Cardiac fibroblast (primary cell): ENCODE data around the gene RNF187.

Experiments used
- DNase-seq, 2 donors: peaks; one replicate each; pipeline versions ENCODE4 v3.0.0 to v3.0.0-alpha.2; 2010; ENCODE audit warnings: low read depth in 2 of 2
- H3K4me3 ChIP-seq, 2 donors: replicated peaks in 1 of 2; 1 replicate in 1 of 2; 2 replicates in 1 of 2; pipeline ENCODE4 v1.5.1; 2011; ENCODE audit warnings: low read depth in 2 of 2, low read length in 2 of 2, mild to moderate bottlenecking in 2 of 2, moderate library complexity in 1 of 2
- TF ChIP-seq, protein P1 (sequence below): IDR thresholded peaks from one replicate; pipeline ENCODE4 v1.5.1; 2011; ENCODE audit warnings: low read depth, mild to moderate bottlenecking, low read length, inconsistent platforms

The RNF187 gene

GRCh38 chr1:228544021-228544850 is 57.1 kb downstream of the RNF187 start:
- DNase-seq: no peak
- H3K4me3 ChIP-seq: no peak overlapping the region
- TF ChIP-seq, protein P1, sequence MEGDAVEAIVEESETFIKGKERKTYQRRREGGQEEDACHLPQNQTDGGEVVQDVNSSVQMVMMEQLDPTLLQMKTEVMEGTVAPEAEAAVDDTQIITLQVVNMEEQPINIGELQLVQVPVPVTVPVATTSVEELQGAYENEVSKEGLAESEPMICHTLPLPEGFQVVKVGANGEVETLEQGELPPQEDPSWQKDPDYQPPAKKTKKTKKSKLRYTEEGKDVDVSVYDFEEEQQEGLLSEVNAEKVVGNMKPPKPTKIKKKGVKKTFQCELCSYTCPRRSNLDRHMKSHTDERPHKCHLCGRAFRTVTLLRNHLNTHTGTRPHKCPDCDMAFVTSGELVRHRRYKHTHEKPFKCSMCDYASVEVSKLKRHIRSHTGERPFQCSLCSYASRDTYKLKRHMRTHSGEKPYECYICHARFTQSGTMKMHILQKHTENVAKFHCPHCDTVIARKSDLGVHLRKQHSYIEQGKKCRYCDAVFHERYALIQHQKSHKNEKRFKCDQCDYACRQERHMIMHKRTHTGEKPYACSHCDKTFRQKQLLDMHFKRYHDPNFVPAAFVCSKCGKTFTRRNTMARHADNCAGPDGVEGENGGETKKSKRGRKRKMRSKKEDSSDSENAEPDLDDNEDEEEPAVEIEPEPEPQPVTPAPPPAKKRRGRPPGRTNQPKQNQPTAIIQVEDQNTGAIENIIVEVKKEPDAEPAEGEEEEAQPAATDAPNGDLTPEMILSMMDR: no peak

- no peak for DNase-seq
- no peak overlapping the region for H3K4me3 ChIP-seq
- TF ChIP-seq, protein P1: no peak
These were observed 57.9 kb downstream of the RNF187 start for GRCh38 chr1:228544921-228545591.
